ENCODE results near the gene WDFY1.
"Not testable (repeated sequence)": the region's sequence is repeated elsewhere in the genome, so short reads cannot be mapped to it uniquely, and the experiment has no call there.

WDFY1 gene

DNA sequence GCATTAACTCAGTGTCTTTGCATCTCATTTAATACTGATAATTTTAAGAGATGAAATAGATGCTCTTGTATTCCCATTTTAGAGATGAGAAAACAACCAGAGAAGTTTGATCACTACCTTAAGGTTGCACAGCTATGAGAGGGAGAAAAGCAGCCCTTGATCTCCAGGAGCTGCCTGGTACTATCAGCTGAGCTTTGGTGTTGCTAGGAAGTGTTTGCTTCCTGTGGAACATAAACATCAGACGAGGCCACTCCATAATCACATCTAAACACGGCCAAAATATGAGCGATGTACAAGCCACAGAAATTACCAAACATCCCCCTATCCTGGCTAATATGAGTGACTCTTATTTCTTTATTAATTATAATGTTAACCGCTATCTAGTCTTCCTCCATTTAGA lies 620 bp upstream of the WDFY1 start:
- Histone ChIP-seq H3K9me3 (ENCODE audit: insufficient read depth, low read length) (no peaks in the 10 kb centered on the region), H3K9ac (ENCODE audit: insufficient read length, low read depth) (no peak overlapping the region), H3K27me3 (ENCODE audit: insufficient read depth, insufficient read length) (peaks cover 9% of the 10 kb centered on the region), H3K4me3 (ENCODE audit: insufficient read length, low read depth) (no peak overlapping the region), H3K4me1 (ENCODE audit: insufficient read depth, insufficient read length) (no peaks in the 10 kb centered on the region), H3K36me3 (ENCODE audit: insufficient read depth, insufficient read length, low read length) (no peaks in the 10 kb centered on the region)
- DNase-seq (ENCODE audit: low read depth, low spot score), result no peak
- no peak for TF ChIP-seq YY1 (IDR thresholded peaks at IDR 0.05; ENCODE audit: insufficient read depth, insufficient read length)
- TF ChIP-seq SUZ12 (IDR thresholded peaks at IDR 0.05; ENCODE audit: extremely low read depth, insufficient read depth, insufficient read length), result no peak
- no peak for TF ChIP-seq ZNF274 (IDR thresholded peaks at IDR 0.05; ENCODE audit: low read depth, low read length)

DNA sequence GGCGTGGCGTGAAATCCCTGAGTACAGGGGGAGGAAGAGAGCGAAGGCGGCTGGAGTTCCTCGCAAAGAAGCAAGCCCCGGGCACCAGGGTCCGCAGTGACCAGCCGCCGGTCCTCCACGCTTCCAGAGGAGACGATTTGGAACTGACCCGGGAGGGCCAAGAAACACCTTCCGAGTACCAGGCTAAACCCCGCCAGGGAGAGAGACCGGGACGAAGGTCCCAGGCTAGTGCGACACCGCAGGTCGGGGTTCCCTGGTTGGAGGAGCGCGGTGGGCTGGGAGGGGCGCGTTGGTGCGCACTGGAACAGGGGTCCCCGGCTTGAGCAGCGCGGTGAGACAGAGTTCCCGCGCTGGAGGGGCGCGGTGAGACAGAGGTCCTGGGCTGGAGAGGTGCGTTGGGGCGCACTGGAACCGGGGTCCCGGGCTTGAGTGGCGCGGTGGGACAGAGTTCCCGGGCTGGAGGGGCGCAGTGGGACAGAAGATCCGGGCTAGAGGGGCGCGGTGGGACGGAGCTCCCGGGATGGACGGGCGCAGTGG lies 901 bp downstream of the WDFY1 start:
- TF ChIP-seq SUZ12 (IDR thresholded peaks at IDR 0.05; ENCODE audit: extremely low read depth, insufficient read depth, insufficient read length), result no peak
- no peak for TF ChIP-seq ZNF274 (IDR thresholded peaks at IDR 0.05; ENCODE audit: low read depth, low read length)
- no peak for TF ChIP-seq YY1 (IDR thresholded peaks at IDR 0.05; ENCODE audit: insufficient read depth, insufficient read length)
- DNase-seq (ENCODE audit: low read depth, low spot score), result peak; percentile 32
- H3K9ac ChIP-seq (ENCODE audit: insufficient read length, low read depth), result peak overlapping the region; percentile 99
- no peaks in the 10 kb centered on the region for H3K36me3 ChIP-seq (ENCODE audit: insufficient read depth, insufficient read length, low read length)
- no peaks in the 10 kb centered on the region for H3K4me1 ChIP-seq (ENCODE audit: insufficient read depth, insufficient read length)
- peaks cover 9% of the 10 kb centered on the region for H3K27me3 ChIP-seq (ENCODE audit: insufficient read depth, insufficient read length)
- H3K4me3 ChIP-seq (ENCODE audit: insufficient read length, low read depth), result peak overlapping the region; percentile 94
- no peaks in the 10 kb centered on the region for H3K9me3 ChIP-seq (ENCODE audit: insufficient read depth, low read length)

DNA sequence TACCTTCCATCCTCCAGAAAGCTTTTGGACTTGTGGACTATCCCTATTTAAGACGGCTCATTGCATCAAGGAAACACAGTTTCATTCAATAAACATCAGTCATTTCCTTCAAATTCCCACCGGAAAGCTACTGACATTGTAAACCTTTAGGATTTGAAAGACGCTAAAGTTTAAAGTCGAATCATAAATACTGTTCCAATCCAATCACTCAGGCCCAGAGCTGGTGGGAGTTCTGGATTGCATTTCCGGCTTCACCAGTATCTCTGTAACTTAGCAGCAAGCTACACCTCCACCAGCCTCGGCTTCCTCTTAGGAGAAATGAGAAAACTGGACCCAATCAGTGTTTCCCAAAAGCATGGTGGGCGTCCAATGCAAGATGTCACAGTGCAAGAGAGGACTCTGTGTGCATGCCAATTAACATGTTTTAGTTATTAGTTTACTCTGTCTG lies 1.6 kb downstream of the WDFY1 start:
- Histone ChIP-seq H3K9me3 (ENCODE audit: insufficient read depth, low read length) (no peaks in the 10 kb centered on the region), H3K4me1 (ENCODE audit: insufficient read depth, insufficient read length) (no peaks in the 10 kb centered on the region), H3K27me3 (ENCODE audit: insufficient read depth, insufficient read length) (peaks cover 9% of the 10 kb centered on the region), H3K9ac (ENCODE audit: insufficient read length, low read depth) (peak overlapping the region; percentile 99), H3K4me3 (ENCODE audit: insufficient read length, low read depth) (no peak overlapping the region), H3K36me3 (ENCODE audit: insufficient read depth, insufficient read length, low read length) (no peaks in the 10 kb centered on the region)
- TF ChIP-seq ZNF274 (IDR thresholded peaks at IDR 0.05; ENCODE audit: low read depth, low read length), result no peak
- no peak for TF ChIP-seq SUZ12 (IDR thresholded peaks at IDR 0.05; ENCODE audit: extremely low read depth, insufficient read depth, insufficient read length)
- no peak for TF ChIP-seq YY1 (IDR thresholded peaks at IDR 0.05; ENCODE audit: insufficient read depth, insufficient read length)
- no peak for DNase-seq (ENCODE audit: low read depth, low spot score)

DNA sequence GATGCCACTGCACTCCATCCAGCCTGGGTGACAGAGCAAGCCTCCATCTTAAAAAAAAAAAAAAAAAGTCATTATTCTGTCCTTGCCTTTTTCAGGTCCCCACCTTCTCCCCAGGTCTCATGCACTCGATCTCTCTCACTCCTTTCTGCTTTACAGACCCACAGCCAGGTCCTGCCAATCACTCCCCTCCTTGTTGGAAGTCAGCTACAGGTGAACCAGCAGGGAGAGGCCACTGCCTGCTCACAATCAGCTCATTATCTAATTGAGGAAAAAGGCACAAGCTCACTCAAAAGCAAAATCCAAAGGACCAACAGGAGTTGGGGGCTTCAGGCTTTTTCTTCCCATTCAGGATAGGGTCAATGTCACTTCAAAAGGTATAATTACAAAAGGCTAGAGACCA lies 2.0 kb downstream of the WDFY1 start:
- no peak for DNase-seq (ENCODE audit: low read depth, low spot score)
- H3K4me3 ChIP-seq (ENCODE audit: insufficient read length, low read depth), result no peak overlapping the region
- no peaks in the 10 kb centered on the region for H3K36me3 ChIP-seq (ENCODE audit: insufficient read depth, insufficient read length, low read length)
- no peaks in the 10 kb centered on the region for H3K9me3 ChIP-seq (ENCODE audit: insufficient read depth, low read length)
- no peak for TF ChIP-seq SUZ12 (IDR thresholded peaks at IDR 0.05; ENCODE audit: extremely low read depth, insufficient read depth, insufficient read length)
- H3K4me1 ChIP-seq (ENCODE audit: insufficient read depth, insufficient read length), result no peaks in the 10 kb centered on the region
- H3K9ac ChIP-seq (ENCODE audit: insufficient read length, low read depth), result peak overlapping the region; percentile 5
- peaks cover 9% of the 10 kb centered on the region for H3K27me3 ChIP-seq (ENCODE audit: insufficient read depth, insufficient read length)

DNA sequence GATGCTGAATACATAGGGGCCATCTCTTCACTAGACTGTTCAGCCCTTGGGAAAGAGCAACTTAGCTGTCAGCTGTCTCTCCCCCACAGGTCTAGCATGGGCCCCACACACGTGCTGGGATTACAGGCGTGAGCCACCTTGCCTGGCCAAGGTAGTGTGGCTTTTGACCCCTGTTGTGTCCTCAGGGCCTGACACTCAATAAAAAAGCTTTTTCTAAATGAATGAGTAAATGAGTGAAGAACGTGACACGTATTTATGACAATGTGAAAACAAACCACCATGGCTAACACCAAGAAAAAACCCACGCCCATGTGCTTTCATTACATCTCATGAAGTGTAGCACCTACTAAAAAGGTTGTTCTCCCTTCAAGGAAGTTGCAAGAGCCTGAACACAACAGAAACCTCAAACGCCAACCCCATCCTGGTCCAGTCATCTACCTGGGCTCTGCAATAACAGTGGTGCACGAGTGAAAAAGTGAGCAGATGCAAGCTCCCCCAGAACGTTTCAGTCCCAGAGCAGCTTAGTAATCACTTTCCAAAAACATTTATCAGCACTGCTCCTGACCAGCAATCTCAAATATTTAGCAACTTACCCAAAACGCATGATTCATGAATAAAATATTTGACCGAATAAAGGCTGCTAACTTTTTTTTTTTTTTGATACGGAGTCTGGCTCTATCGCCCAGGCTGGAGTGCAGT lies 3.4 kb downstream of the WDFY1 start:
- Histone ChIP-seq H3K4me1 (ENCODE audit: insufficient read depth, insufficient read length) (no peaks in the 10 kb centered on the region), H3K27me3 (ENCODE audit: insufficient read depth, insufficient read length) (peaks cover 9% of the 10 kb centered on the region), H3K36me3 (ENCODE audit: insufficient read depth, insufficient read length, low read length) (no peaks in the 10 kb centered on the region), H3K9ac (ENCODE audit: insufficient read length, low read depth) (no peak overlapping the region), H3K4me3 (ENCODE audit: insufficient read length, low read depth) (no peak overlapping the region), H3K9me3 (ENCODE audit: insufficient read depth, low read length) (no peaks in the 10 kb centered on the region)
- DNase-seq (ENCODE audit: low read depth, low spot score), result no peak
- no peak for TF ChIP-seq YY1 (IDR thresholded peaks at IDR 0.05; ENCODE audit: insufficient read depth, insufficient read length)
- TF ChIP-seq ZNF274 (IDR thresholded peaks at IDR 0.05; ENCODE audit: low read depth, low read length), result no peak
- TF ChIP-seq SUZ12 (IDR thresholded peaks at IDR 0.05; ENCODE audit: extremely low read depth, insufficient read depth, insufficient read length), result no peak

DNA sequence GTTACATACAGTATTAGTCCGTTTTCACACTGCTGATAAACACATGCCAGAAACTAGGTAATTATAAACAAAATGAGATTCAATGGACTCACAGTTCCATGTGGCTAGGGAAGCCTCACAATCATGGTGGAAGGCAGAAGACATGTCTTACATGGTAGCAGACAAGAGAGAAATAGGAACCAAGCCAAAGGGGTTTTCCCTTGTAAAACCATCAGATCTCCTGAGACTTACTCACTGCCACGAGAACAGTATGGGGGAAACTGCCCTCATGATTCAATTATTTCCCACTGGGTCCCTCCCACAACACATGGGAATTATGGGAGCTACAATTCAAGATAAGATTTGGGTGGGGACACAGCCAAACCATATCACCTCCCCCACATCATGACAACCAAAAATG lies 5.7 kb downstream of the WDFY1 start:
- not testable (repeated sequence) for H3K9ac ChIP-seq (ENCODE audit: insufficient read length, low read depth); H3K9me3 ChIP-seq (ENCODE audit: insufficient read depth, low read length); H3K4me3 ChIP-seq (ENCODE audit: insufficient read length, low read depth); DNase-seq (ENCODE audit: low read depth, low spot score); H3K27me3 ChIP-seq (ENCODE audit: insufficient read depth, insufficient read length); H3K4me1 ChIP-seq (ENCODE audit: insufficient read depth, insufficient read length); H3K36me3 ChIP-seq (ENCODE audit: insufficient read depth, insufficient read length, low read length)

DNA sequence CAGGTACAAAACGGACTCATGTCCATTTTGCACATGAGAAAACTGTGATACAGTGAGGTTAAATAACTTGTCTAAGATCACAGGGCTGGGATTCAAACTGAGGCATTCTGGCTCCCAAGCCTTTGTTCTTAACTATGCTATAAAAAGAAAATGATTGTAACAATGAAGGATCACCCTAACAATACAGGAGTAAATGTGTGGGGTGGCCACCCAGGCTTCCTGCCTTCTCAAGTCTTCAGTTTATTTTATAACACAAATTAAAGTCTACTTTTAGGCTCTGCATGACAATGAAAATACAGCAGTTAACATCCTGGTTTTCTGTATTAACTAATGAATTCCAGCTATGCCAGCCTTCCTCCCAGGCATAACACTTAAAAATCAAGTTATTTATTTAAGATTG lies 7.6 kb downstream of the WDFY1 start:
- TF ChIP-seq ZNF274 (IDR thresholded peaks at IDR 0.05; ENCODE audit: low read depth, low read length) (no peak), SUZ12 (IDR thresholded peaks at IDR 0.05; ENCODE audit: extremely low read depth, insufficient read depth, insufficient read length) (no peak), YY1 (IDR thresholded peaks at IDR 0.05; ENCODE audit: insufficient read depth, insufficient read length) (no peak)
- Histone ChIP-seq H3K9me3 (ENCODE audit: insufficient read depth, low read length) (no peaks in the 10 kb centered on the region), H3K4me3 (ENCODE audit: insufficient read length, low read depth) (no peak overlapping the region), H3K4me1 (ENCODE audit: insufficient read depth, insufficient read length) (peaks cover 2% of the 10 kb centered on the region), H3K36me3 (ENCODE audit: insufficient read depth, insufficient read length, low read length) (no peaks in the 10 kb centered on the region), H3K27me3 (ENCODE audit: insufficient read depth, insufficient read length) (no peaks in the 10 kb centered on the region), H3K9ac (ENCODE audit: insufficient read length, low read depth) (no peak overlapping the region)
- DNase-seq (ENCODE audit: low read depth, low spot score), result no peak
